GM23248 (cell line): ENCODE data around the gene SCAPER.

ENCODE experiments used
- EZH2 ChIP-seq: fragments of 200-600 bp; sonication (generic); IDR thresholded peaks from 2 replicates; pipeline ENCODE4 v1.6.1; 2018; ENCODE audit warnings: antibody characterized with exemption, mild to moderate bottlenecking; ENCODE audit not compliant: insufficient read depth, poor library complexity, severe bottlenecking
- EZH2phosphoT487 ChIP-seq: fragments of 200-600 bp; sonication (generic); IDR thresholded peaks from 2 replicates; pipeline ENCODE4 v1.6.1; 2018; ENCODE audit warnings: antibody characterized with exemption, moderate library complexity, mild to moderate bottlenecking, low read depth; ENCODE audit not compliant: insufficient read depth

GRCh38 chr15:76837474-76837873 lies 67.7 kb downstream of the SCAPER start:
- TF ChIP-seq EZH2phosphoT487 (no peak), EZH2 (no peak)
